HG03354 (cell line): Measurements from ENCODE around the gene DOCK4.
"Not testable (repeated sequence)": the region's sequence is repeated elsewhere in the genome, so short reads cannot be mapped to it uniquely, and the experiment has no call there.

Experiments
- ATAC-seq: cut with Tn5 transposase; IDR thresholded peaks from one replicate; pipeline ENCODE4 v1.9.1; 2021; ENCODE audit warnings: mild to moderate bottlenecking; ENCODE audit not compliant: unreplicated experiment, poor library complexity, severe bottlenecking

The DOCK4 gene, protein sequence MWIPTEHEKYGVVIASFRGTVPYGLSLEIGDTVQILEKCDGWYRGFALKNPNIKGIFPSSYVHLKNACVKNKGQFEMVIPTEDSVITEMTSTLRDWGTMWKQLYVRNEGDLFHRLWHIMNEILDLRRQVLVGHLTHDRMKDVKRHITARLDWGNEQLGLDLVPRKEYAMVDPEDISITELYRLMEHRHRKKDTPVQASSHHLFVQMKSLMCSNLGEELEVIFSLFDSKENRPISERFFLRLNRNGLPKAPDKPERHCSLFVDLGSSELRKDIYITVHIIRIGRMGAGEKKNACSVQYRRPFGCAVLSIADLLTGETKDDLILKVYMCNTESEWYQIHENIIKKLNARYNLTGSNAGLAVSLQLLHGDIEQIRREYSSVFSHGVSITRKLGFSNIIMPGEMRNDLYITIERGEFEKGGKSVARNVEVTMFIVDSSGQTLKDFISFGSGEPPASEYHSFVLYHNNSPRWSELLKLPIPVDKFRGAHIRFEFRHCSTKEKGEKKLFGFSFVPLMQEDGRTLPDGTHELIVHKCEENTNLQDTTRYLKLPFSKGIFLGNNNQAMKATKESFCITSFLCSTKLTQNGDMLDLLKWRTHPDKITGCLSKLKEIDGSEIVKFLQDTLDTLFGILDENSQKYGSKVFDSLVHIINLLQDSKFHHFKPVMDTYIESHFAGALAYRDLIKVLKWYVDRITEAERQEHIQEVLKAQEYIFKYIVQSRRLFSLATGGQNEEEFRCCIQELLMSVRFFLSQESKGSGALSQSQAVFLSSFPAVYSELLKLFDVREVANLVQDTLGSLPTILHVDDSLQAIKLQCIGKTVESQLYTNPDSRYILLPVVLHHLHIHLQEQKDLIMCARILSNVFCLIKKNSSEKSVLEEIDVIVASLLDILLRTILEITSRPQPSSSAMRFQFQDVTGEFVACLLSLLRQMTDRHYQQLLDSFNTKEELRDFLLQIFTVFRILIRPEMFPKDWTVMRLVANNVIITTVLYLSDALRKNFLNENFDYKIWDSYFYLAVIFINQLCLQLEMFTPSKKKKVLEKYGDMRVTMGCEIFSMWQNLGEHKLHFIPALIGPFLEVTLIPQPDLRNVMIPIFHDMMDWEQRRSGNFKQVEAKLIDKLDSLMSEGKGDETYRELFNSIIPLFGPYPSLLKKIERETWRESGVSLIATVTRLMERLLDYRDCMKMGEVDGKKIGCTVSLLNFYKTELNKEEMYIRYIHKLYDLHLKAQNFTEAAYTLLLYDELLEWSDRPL (N-terminal part only)

DNA sequence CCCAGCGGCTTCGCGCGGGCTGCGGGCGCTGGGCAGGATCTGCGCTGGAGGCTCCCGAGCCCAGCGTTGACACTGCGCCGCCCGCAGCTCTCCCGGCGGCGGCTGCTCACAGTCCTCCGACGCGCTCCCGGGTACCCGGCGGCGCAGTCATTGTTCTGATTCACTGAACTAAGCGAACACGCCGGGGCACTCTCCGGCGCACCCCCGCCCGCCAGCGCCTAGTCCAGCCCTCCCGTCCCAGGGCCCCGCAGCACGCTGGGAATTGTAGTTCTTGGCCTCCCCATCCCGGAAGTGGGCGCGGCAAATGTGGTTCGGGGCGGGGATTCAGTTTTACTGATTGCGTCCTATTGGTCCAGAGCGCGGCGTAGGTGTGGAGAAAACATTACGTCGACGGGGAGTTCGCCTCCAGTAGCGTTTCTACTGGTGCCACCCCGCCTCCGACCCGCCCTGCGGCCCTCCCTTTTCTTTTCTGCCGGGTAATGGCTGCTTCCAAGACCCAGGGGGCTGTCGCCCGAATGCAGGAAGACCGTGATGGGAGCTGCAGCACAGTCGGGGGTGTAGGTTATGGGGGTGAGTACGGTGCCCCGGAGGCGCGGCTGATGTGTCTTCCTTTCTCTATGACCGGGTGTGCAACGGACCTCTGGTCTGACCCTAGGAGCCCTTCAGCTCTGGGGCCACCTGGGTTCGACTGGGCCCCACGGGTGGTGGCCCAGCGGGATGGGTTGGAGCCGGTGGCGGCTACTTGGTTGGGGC is at the start of gene DOCK4, which contains the start of gene ZNF277:
Gene DOCK4, minus strand, starts transcription at position 162 of the 753 bp plus-strand sequence. CDS start 261 bp downstream, outside the sequence.
Gene ZNF277, plus strand, starts transcription at position 458 of the 753 bp plus-strand sequence. Its CDS starts 22 bp downstream, at position 480.
- peak; percentile 95 for ATAC-seq

DNA sequence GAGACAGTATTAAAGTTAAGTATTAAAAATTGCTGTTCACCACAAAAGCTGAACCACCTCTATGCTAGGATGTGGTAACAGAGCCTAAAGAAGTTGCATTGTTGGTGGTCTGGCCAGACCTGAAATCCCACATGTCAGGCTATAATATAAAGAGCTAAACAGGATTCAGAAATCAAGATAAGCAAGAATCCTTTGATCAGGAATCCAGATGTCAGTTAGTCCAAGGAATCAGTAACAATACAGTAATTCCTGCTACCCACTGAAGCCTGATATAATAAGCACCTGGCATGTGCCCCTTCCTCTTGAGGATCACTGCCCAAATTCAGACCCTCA is 49.2 kb upstream of the DOCK4 start:
- no peak for ATAC-seq

- no peak for ATAC-seq
These were observed 48.6 kb upstream of the DOCK4 start for GRCh38 chr7:112254709-112255387.

- no peak for ATAC-seq
These were observed 48.0 kb upstream of the DOCK4 start for GRCh38 chr7:112254156-112254555.

DNA sequence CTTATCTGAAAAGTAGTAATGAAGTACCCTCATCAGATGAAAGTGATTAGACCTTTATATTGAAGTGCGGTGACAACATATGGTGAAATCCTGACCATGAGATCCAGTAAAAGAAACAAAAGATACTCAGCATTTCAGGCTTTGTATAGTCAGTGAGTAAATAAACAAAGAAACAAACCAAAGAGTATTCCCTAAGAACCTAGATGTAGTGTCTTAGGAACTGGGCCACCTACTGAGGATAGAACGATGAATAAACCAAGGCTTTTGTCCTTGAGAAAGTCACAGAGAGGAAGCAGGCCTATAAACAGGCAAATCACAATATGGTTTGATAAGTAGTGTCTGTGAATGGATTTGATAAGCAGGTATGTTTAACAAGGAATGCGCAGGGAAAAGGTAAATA is 46.5 kb upstream of the DOCK4 start:
- no peak for ATAC-seq

DNA sequence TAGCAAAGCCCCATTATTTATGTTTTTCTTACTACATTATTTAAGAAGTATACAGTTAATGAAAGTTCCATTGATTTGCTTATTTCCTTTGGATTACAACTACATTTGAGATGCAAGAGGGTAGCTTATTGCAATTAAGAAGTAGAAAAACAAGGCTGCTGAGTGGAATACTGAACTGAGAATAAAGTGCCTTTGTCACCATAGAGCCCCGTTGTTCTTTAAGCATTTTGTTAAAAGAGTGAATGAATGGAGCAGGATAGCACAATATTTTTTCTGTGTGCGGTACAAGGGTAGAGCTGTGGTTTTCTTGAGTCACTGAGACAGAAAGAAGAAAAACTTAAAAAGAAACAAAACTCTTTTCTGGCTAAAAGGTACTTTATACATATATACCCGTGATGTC is 45.9 kb upstream of the DOCK4 start:
- no peak for ATAC-seq

- ATAC-seq = not testable (repeated sequence)
These were observed 43.8 kb upstream of the DOCK4 start for GRCh38 chr7:112249967-112250366.

DNA sequence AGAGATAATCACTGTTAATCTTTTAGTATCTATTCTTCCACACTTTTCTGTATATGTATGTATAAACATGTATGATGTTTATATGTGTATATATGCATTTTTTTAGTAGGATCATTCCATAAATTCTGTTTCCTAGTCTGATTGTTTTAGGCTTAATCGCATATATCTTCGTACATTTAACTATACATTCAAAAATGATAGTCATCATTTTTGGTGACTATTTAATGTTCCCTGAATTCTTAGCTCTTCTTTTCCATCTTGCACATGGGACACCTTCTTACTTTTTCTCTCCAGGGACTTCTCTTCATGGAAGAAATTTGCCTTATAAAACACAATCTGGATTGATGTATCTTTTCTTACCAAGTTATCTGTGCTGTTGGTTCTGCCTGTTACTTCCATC is 42.4 kb upstream of the DOCK4 start:
- ATAC-seq = no peak

GRCh38 chr7:112238852-112239610 is 32.8 kb upstream of the DOCK4 start:
- ATAC-seq = no peak

- no peak for ATAC-seq
These were observed 32.1 kb upstream of the DOCK4 start for GRCh38 chr7:112238330-112238729.

- no peak for ATAC-seq
These were observed 30.4 kb upstream of the DOCK4 start for GRCh38 chr7:112236597-112236996.

- ATAC-seq = no peak
These were observed 27.9 kb upstream of the DOCK4 start for GRCh38 chr7:112234147-112234546.

DNA sequence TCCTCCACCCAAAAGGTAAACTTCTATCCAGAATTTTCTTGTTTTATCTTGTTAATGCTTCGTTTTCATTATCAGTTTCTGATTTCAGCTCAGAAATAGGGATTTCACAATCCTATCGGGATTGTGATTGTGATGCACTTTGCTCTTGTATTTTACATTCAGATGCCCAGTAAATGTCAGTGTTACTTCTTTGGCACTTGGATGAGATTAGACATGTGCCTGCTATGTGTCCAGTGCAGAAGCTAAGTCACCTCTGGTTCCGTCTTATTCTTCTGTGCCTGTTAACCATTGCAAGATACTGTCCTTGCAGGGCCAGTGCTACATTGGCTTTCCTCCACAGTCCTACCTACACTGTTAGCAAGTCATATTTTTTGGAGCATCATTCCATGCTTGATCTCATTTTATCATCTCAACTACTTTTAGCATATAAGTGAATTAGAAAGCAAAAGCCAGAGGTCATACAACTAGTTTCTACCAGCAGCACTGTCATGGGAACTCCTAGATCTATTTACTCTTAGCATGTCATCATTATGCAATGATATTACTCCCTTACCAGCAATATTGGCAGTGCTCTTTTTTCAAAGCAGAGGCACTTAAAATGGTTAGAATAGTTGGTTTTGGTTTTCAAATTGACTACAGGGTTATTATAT is 27.0 kb upstream of the DOCK4 start:
- ATAC-seq = no peak

DNA sequence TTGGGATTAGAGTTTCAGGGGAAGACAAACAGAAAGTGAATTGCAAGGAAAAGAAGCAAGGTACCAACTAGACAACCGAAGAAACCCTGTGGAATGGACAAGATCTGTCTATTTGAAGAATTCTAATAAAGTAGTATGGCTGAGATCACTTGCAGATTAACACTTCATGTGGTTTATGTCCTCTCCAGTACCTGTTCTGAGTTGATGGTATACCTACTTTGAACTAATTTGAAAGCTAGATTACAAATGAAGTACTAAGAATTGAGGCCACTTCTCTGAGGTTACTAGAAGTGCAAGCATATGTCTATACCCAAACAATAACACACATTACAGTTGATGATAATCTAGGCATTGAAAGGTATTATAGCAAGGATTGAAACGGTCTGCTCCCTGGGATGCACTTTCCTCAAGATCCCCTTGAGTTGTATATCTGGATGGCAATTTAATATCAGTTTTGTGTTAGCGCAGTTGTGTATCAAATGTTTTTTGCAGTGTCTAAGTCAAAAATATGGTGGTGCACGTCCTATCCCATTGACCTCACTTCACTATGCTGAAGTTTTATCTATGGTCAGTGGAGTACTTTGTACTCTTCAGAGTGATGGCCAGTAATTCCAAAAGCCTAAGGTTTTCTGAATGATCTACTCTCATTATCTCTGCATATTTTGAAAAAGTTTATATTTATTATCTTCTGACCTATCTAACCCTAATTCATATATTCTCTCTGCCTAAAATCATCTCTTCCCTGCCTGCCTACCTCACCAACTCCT is 26.2 kb upstream of the DOCK4 start:
- no peak for ATAC-seq

DNA sequence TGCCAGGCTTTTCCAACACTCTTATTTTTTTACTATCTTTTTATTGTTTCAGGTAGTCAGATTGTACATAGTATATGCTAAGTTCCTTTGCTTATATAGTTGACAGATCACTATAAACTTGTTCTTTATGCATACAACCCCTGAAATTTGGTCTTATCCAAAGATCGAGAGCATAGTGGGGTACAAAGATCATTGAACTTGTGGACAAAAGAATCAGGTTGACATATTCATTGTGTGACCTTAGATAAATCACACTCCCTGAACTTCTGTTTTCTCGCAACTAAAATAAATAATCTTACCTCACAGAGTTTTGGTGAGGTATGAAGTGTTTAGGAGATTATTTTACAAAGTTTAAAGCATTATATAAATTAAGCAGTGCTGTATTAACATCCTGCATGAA is 22.4 kb upstream of the DOCK4 start:
- ATAC-seq = no peak

- no peak for ATAC-seq
These were observed 20.6 kb upstream of the DOCK4 start for GRCh38 chr7:112226701-112227276.

DNA sequence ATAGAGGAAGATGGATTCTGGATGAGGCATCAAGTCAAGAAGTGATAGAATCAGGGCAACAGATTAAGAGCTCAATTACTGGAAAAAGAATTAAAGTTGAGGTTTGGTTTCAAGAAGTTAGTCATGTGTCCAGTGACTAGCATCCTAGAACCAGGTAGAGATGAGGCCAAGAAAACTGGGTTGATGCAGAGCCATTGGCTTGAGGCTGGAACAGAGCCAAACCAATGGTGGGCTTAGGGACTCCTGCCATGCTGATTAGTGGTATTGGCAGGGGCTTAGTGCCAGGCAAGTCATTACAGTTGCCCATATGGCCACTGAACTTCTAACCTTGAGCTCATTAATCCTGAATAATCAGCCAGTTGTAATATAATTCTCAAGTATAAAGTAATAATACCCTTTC is 18.8 kb upstream of the DOCK4 start:
- no peak for ATAC-seq
